Amygdala (tissue), 56 donors: Measurements from ENCODE around the gene PTPRG.

ENCODE experiments used
- DNase-seq, 56 donors: peaks; one replicate each; lab custom pipeline; 2025; lab: John Stamatoyannopoulos, UW

The PTPRG gene

GRCh38 chr3:62178739-62179600 is 617.6 kb downstream of the PTPRG start:
- DNase-seq: no peak

- no peak for DNase-seq
These were observed 619.1 kb downstream of the PTPRG start for GRCh38 chr3:62180514-62180913.

GRCh38 chr3:62183087-62183486 is 621.7 kb downstream of the PTPRG start:
- DNase-seq: no peak

GRCh38 chr3:62183969-62184368 is 622.6 kb downstream of the PTPRG start:
- DNase-seq: no peak

- DNase-seq: peak in 10 of 56 donors; percentile 4 to 50 (median 10)
These were observed 623.2 kb downstream of the PTPRG start for GRCh38 chr3:62184559-62184958.

- no peak for DNase-seq
These were observed 625.7 kb downstream of the PTPRG start for GRCh38 chr3:62187022-62187431.

- DNase-seq: peak in 49 of 56 donors; percentile 4 to 84 (median 40)
These were observed 627.5 kb downstream of the PTPRG start for GRCh38 chr3:62188681-62189375.

- DNase-seq: no peak
These were observed 628.0 kb downstream of the PTPRG start for GRCh38 chr3:62189376-62189698.

GRCh38 chr3:62192891-62193290 is 631.5 kb downstream of the PTPRG start:
- DNase-seq: no peak

- no peak for DNase-seq
These were observed 632.4 kb downstream of the PTPRG start for GRCh38 chr3:62193586-62194345.

GRCh38 chr3:62197350-62198012 is 636.1 kb downstream of the PTPRG start:
- DNase-seq: no peak

- DNase-seq: no peak
These were observed 637.8 kb downstream of the PTPRG start for GRCh38 chr3:62199126-62199525.

- DNase-seq: peak in 2 of 56 donors; percentile 3 to 32
These were observed 640.2 kb downstream of the PTPRG start for GRCh38 chr3:62201438-62202035.

GRCh38 chr3:62203152-62203551 is 641.8 kb downstream of the PTPRG start:
- DNase-seq: no peak

GRCh38 chr3:62203561-62203960 is 642.2 kb downstream of the PTPRG start:
- DNase-seq: no peak

- DNase-seq: no peak
These were observed 645.8 kb downstream of the PTPRG start for GRCh38 chr3:62207197-62207596.

GRCh38 chr3:62208385-62208784 is 647.0 kb downstream of the PTPRG start:
- DNase-seq: no peak

- no peak for DNase-seq
These were observed 647.7 kb downstream of the PTPRG start for GRCh38 chr3:62209101-62209500.

- DNase-seq: peak in 4 of 56 donors; percentile 3 to 27 (median 12)
These were observed 648.6 kb downstream of the PTPRG start for GRCh38 chr3:62210011-62210410.
